DMS79 treated with DMSO at 0.1 percent for 48 hours (cell line): ENCODE measurements around the gene TCF12.

Experiments used
- DNase-seq: peaks from one replicate; lab custom pipeline; 2025; lab: John Stamatoyannopoulos, UW

TCF12 gene

GRCh38 chr15:57018151-57018550 lies 99.7 kb downstream of the TCF12 start:
- DNase-seq, result no peak

GRCh38 chr15:57019496-57020160 lies 101.2 kb downstream of the TCF12 start:
- no peak for DNase-seq

GRCh38 chr15:57025264-57025926 lies 107.0 kb downstream of the TCF12 start:
- no peak for DNase-seq

- no peak for DNase-seq
Observed at GRCh38 chr15:57026016-57026592, 107.7 kb downstream of the TCF12 start.

- DNase-seq, result no peak
Observed at GRCh38 chr15:57027596-57027995, 109.2 kb downstream of the TCF12 start.

- DNase-seq, result no peak
Observed at GRCh38 chr15:57028176-57028575, 109.7 kb downstream of the TCF12 start.

GRCh38 chr15:57030011-57030410 lies 111.6 kb downstream of the TCF12 start:
- no peak for DNase-seq

- no peak for DNase-seq
Observed at GRCh38 chr15:57031082-57031481, 112.6 kb downstream of the TCF12 start.

GRCh38 chr15:57031605-57032004 lies 113.2 kb downstream of the TCF12 start:
- no peak for DNase-seq

- no peak for DNase-seq
Observed at GRCh38 chr15:57032338-57032737, 113.9 kb downstream of the TCF12 start.

GRCh38 chr15:57033715-57034439 lies 115.4 kb downstream of the TCF12 start:
- no peak for DNase-seq

GRCh38 chr15:57034613-57035012 lies 116.2 kb downstream of the TCF12 start:
- DNase-seq, result no peak

- DNase-seq, result no peak
Observed at GRCh38 chr15:57035664-57036063, 117.2 kb downstream of the TCF12 start.

GRCh38 chr15:57036352-57036751 lies 117.9 kb downstream of the TCF12 start:
- DNase-seq, result no peak

- no peak for DNase-seq
Observed at GRCh38 chr15:57037548-57037947, 119.1 kb downstream of the TCF12 start.

- no peak for DNase-seq
Observed at GRCh38 chr15:57038040-57038439, 119.6 kb downstream of the TCF12 start.

- DNase-seq, result no peak
Observed at GRCh38 chr15:57038496-57038895, 120.1 kb downstream of the TCF12 start.

GRCh38 chr15:57041416-57041815 lies 123.0 kb downstream of the TCF12 start:
- DNase-seq, result no peak

- DNase-seq, result no peak
Observed at GRCh38 chr15:57044072-57044702, 125.7 kb downstream of the TCF12 start.

GRCh38 chr15:57044970-57045369 lies 126.5 kb downstream of the TCF12 start:
- no peak for DNase-seq

- DNase-seq, result no peak
Observed at GRCh38 chr15:57045741-57046382, 127.4 kb downstream of the TCF12 start.
